Measurements from ENCODE around the gene LRTM1.

- no peak for TF ChIP-seq CTCF (IDR thresholded peaks at IDR 0.05; ENCODE audit: borderline replicate concordance, extremely low read depth, low read length, poor library complexity, severe bottlenecking)
- TF ChIP-seq EZH2 (IDR thresholded peaks at IDR 0.05; ENCODE audit: borderline replicate concordance, low read depth, low read length, severe bottlenecking): no peak
Observed at GRCh38 chr3:54955941-54956340, 28.1 kb upstream of the LRTM1 start.
